SK-N-SH (cell line): ENCODE measurements around the gene CYS1. TPM values are rescaled to one million over a fixed set of nuclear protein-coding genes. Genes with fewer than 3 reads are reported as not detected.

Experiments used
- CTCF ChIA-PET: fragments of 300-600, 350-600 bp; formaldehyde crosslinking; extraction: SDS; loops from one replicate; lab custom pipeline; 2021; lab: Yijun Ruan, JAX
- POLR2A ChIA-PET: fragments of 350-600 bp; sonication (Branson Sonifier 250); formaldehyde crosslinking; extraction: SDS; loops from one replicate; lab custom pipeline; 2020; ENCODE audit warnings: antibody characterized with exemption, inconsistent platforms; lab: Yijun Ruan, JAX
- DNase-seq: peaks from one replicate; pipeline ENCODE4 v3.0.0; 2012
- H2AFZ ChIP-seq: fragments of 200-600 bp; sonication (generic); 2 replicates; pipeline ENCODE4 v1.8.1; 2016; ENCODE audit warnings: antibody characterized with exemption, mild to moderate bottlenecking, low read depth
- H3F3A ChIP-seq: fragments of 200-600 bp; sonication (generic); replicated peaks from 2 replicates; pipeline ENCODE3; 2016; ENCODE audit warnings: antibody characterized with exemption, mild to moderate bottlenecking; ENCODE audit not compliant: insufficient read depth
- H3K27ac ChIP-seq, 2 experiments: fragments of 200-500 bp in 1 of 2; fragments of 200-600 bp in 1 of 2; sonication (Bioruptor generic) in 1 of 2; sonication (generic), shearing (Covaris generic) in 1 of 2; 2 replicates each; pipeline versions ENCODE4 v1.5.1 to v1.6.1; 2014 to 2016; ENCODE audit warnings: low read depth in 2 of 2, inconsistent platforms in 1 of 2, low read length in 1 of 2, mild to moderate bottlenecking in 1 of 2, mixed read lengths in 1 of 2
- H3K27me3 ChIP-seq: fragments of 200-600 bp; sonication (generic), shearing (Covaris generic); 2 replicates; pipeline ENCODE4 v1.6.1; 2016; ENCODE audit warnings: mixed run types; ENCODE audit not compliant: insufficient read depth
- H3K36me3 ChIP-seq, 2 experiments: fragments of 200-500 bp in 1 of 2; fragments of 200-600 bp in 1 of 2; sonication (Bioruptor generic) in 1 of 2; sonication (generic) in 1 of 2; replicated peaks in 1 of 2; 2 replicates each; pipeline versions ENCODE3 to v1.5.1; 2014 to 2016; ENCODE audit warnings: low read length in 1 of 2, mild to moderate bottlenecking in 1 of 2; ENCODE audit not compliant: insufficient read depth in 2 of 2, control insufficient read depth in 1 of 2
- H3K4me1 ChIP-seq, 2 experiments: fragments of 200-500 bp in 1 of 2; fragments of 200-600 bp in 1 of 2; sonication (Bioruptor generic) in 1 of 2; sonication (generic), shearing (Covaris generic) in 1 of 2; 2 replicates each; pipeline versions ENCODE4 v1.5.1 to v1.6.1; 2014 to 2016; ENCODE audit warnings: low read depth in 1 of 2, low read length in 1 of 2, mixed run types in 1 of 2; ENCODE audit not compliant: insufficient read depth in 2 of 2, control insufficient read depth in 1 of 2
- H3K4me2 ChIP-seq: fragments of 200-600 bp; sonication (generic), shearing (Covaris generic); 2 replicates; pipeline ENCODE4 v1.6.1; 2017; ENCODE audit warnings: mixed run types
- H3K4me3 ChIP-seq, 2 experiments: fragments of 200-500 bp in 1 of 2; fragments of 200-600 bp in 1 of 2; sonication (Bioruptor generic) in 1 of 2; sonication (generic), shearing (Covaris generic) in 1 of 2; 2 replicates each; pipeline versions ENCODE4 v1.5.1 to v1.8.1; 2014 to 2016; ENCODE audit warnings: low read depth in 2 of 2, inconsistent platforms in 1 of 2, low read length in 1 of 2, mild to moderate bottlenecking in 1 of 2, mixed read lengths in 1 of 2, moderate library complexity in 1 of 2
- H3K79me2 ChIP-seq: fragments of 200-600 bp; sonication (generic); 2 replicates; pipeline ENCODE4 v1.8.1; 2017; ENCODE audit warnings: mild to moderate bottlenecking; ENCODE audit not compliant: insufficient read depth
- H3K9ac ChIP-seq: fragments of 200-600 bp; sonication (generic); 2 replicates; pipeline ENCODE4 v1.6.1; 2017; ENCODE audit warnings: mixed run types
- H3K9me2 ChIP-seq: fragments of 200-600 bp; sonication (generic); 2 replicates; pipeline ENCODE4 v1.6.1; 2017; ENCODE audit warnings: mixed run types
- H3K9me3 ChIP-seq: fragments of 200-600 bp; sonication (generic); 2 replicates; pipeline ENCODE4 v1.6.1; 2017; ENCODE audit warnings: mixed run types, mild to moderate bottlenecking, moderate library complexity
- H4K20me1 ChIP-seq: fragments of 200-600 bp; sonication (generic); 2 replicates; pipeline ENCODE4 v1.6.1; 2017; ENCODE audit warnings: mild to moderate bottlenecking, mixed run types; ENCODE audit not compliant: insufficient read depth
- CHD2 ChIP-seq: fragments of 150-350 bp; IDR thresholded peaks from 2 replicates; pipeline ENCODE4 v1.6.1; 2018; ENCODE audit warnings: low read length; ENCODE audit not compliant: partially characterized antibody
- EZH2phosphoT487 ChIP-seq: fragments of 200-600 bp; sonication (generic); IDR thresholded peaks from 2 replicates; pipeline ENCODE4 v1.6.1; 2017; ENCODE audit warnings: low read depth, mixed run types, mild to moderate bottlenecking, antibody characterized with exemption, moderate library complexity, borderline replicate concordance
- FOSL2 ChIP-seq: IDR thresholded peaks from 2 replicates; pipeline ENCODE4 v1.4.0; 2012; ENCODE audit warnings: low read depth, mild to moderate bottlenecking, moderate library complexity, borderline replicate concordance
- FOXJ3 ChIP-seq: sonication (generic); formaldehyde crosslinking; IDR thresholded peaks from 2 replicates; pipeline ENCODE4 v1.5.1; 2020; ENCODE audit warnings: mild to moderate bottlenecking, missing genetic modification reagents
- FOXM1 ChIP-seq: IDR thresholded peaks from 2 replicates; pipeline ENCODE4 v1.4.0; 2012; ENCODE audit warnings: low read depth, mild to moderate bottlenecking
- GATA2 ChIP-seq: sonication (generic); formaldehyde crosslinking; IDR thresholded peaks from 2 replicates; pipeline ENCODE4 v1.5.0; 2020; ENCODE audit warnings: mild to moderate bottlenecking, missing genetic modification reagents
- MEF2A ChIP-seq: IDR thresholded peaks from 2 replicates; pipeline ENCODE4 v1.4.0; 2012; ENCODE audit warnings: low read depth, borderline replicate concordance
- NRF1 ChIP-seq: IDR thresholded peaks from 2 replicates; pipeline ENCODE4 v1.6.1; 2012; ENCODE audit warnings: low read depth, mild to moderate bottlenecking, low read length
- RAD21 ChIP-seq: IDR thresholded peaks from 2 replicates; pipeline ENCODE4 v1.6.1; 2012; ENCODE audit warnings: mild to moderate bottlenecking, low read length
- RCOR1 ChIP-seq: fragments of 150-350 bp; IDR thresholded peaks from 2 replicates; pipeline ENCODE4 v1.6.1; 2017; ENCODE audit warnings: antibody characterized with exemption, low read length
- REST ChIP-seq: IDR thresholded peaks from 2 replicates; pipeline ENCODE4 v1.6.1; 2012; ENCODE audit warnings: mild to moderate bottlenecking, low read depth, low read length, moderate library complexity
- TCF12 ChIP-seq: IDR thresholded peaks from 2 replicates; pipeline ENCODE4 v1.4.0; 2012
- WGBS: methylation state at CpG from one replicate; pipeline ENCODE4 v1.1.6; 2017; ENCODE audit warnings: low lambda C conversion rate; 5-methylcytosine and 5-hydroxymethylcytosine counted together
- polyA plus RNA-seq, 3 experiments: library from polyadenylated mRNA; depleted of rRNA; stranded (reverse); fragments of >200 nt; gene quantifications; 2 replicates each; pipeline ENCODE4 v1.2.3, GENCODE V29; 2012

The CYS1 gene
- polyA plus RNA-seq, 1 of the 3 experiments (the other 2 are of a cell fraction), result 1.2 TPM

- TF ChIP-seq GATA2 (no peak), FOXJ3 (CRISPR knock-in tag) (no peak), REST (no peak), CHD2 (no peak), FOSL2 (no peak), EZH2phosphoT487 (no peak), RAD21 (no peak), MEF2A (no peak), TCF12 (no peak), NRF1 (no peak), FOXM1 (no peak), RCOR1 (no peak)
- Histone ChIP-seq H4K20me1 (peaks cover 35% of the 10 kb centered on the region), H3K4me2 (no peak overlapping the region), H3K36me3 (peaks cover 9 to 19% of the 10 kb centered on the region in 2 experiments), H2AFZ (no peak overlapping the region), H3K79me2 (peaks cover 34% of the 10 kb centered on the region; the same call in 1 of the 2 replicates), H3K9me3 (no peaks in the 10 kb centered on the region), H3F3A (peaks cover 17% of the 10 kb centered on the region), H3K9ac (no peak overlapping the region), H3K4me3 (no peak overlapping the region), H3K9me2 (no peaks in the 10 kb centered on the region), H3K27ac (no peak overlapping the region), H3K27me3 (no peaks in the 10 kb centered on the region), H3K4me1 (peaks cover 6 to 22% of the 10 kb centered on the region in 2 experiments; a peak in 1 of 4 replicates)
- WGBS, result 94% methylated on average over 20 of the region's 20 CpGs
- no peak for DNase-seq
- CTCF ChIA-PET, result interaction anchor here (1.2 to 13.0 kb wide), 11 partner anchors 10 to 275 kb away, joined by 3 to 357 read pairs (median 22); partner anchors contain the start of gene TAF1B
- POLR2A ChIA-PET, result interaction anchor here (1.3 kb wide), 1 partner anchor 26 kb away, joined by 3 read pairs; no protein-coding TSS in a partner anchor
These were observed 34.5 kb downstream of the CYS1 start for GRCh38 chr2:10045561-10046355.
